Heart left ventricle (tissue), 16 donors: ENCODE results near the gene LRBA. TPM values are rescaled to one million over a fixed set of nuclear protein-coding genes. Genes with fewer than 3 reads are reported as not detected.

Experiments
- ATAC-seq, 4 donors: fragments of 200-7000 bp; cut with Tn5 transposase; one replicate each; pipeline ENCODE4 v1.9.1; 2020 to 2022; ENCODE audit warnings: moderate library complexity in 4 of 4, mild to moderate bottlenecking in 3 of 4, moderate number of reproducible peaks in 1 of 4
- DNase-seq, 5 donors: peaks; one replicate each; pipeline ENCODE4 v3.0.0-alpha.2; 2020
- H3K27ac ChIP-seq, 12 donors: fragments of 200-600 bp; sonication (generic) in 4 of 12; one replicate each; pipeline versions ENCODE4 v1.5.0 to v1.8.0; 2016 to 2022; ENCODE audit warnings: mild to moderate bottlenecking in 2 of 12
- H3K27me3 ChIP-seq, 9 donors: fragments of 200-600 bp; sonication (generic) in 2 of 9; one replicate each; pipeline versions ENCODE4 v1.5.1 to v1.8.0; 2016 to 2022; ENCODE audit warnings: mild to moderate bottlenecking in 3 of 9
- H3K36me3 ChIP-seq, 9 donors: fragments of 200-600 bp; sonication (generic) in 2 of 9; one replicate each; pipeline versions ENCODE4 v1.5.0 to v1.8.0; 2018 to 2022; ENCODE audit warnings: mild to moderate bottlenecking in 2 of 9
- H3K4me1 ChIP-seq, 12 donors: fragments of 200-600 bp; sonication (generic) in 4 of 12; one replicate each; pipeline versions ENCODE4 v1.5.0 to v1.8.0; 2016 to 2022; ENCODE audit warnings: mild to moderate bottlenecking in 3 of 12
- H3K4me3 ChIP-seq, 12 donors: fragments of 200-600 bp; sonication (generic) in 4 of 12; one replicate each; pipeline versions ENCODE4 v1.5.0 to v1.8.0; 2017 to 2022; ENCODE audit warnings: mild to moderate bottlenecking in 9 of 12, moderate library complexity in 4 of 12
- H3K9me3 ChIP-seq, 12 donors: fragments of 200-600 bp; sonication (generic) in 4 of 12; one replicate each; pipeline versions ENCODE4 v1.5.0 to v1.8.0; 2016 to 2022; ENCODE audit warnings: mild to moderate bottlenecking in 1 of 12
- POLR2A ChIP-seq, 2 donors: fragments of 450-650 bp; IDR thresholded peaks; one replicate each; pipeline ENCODE4 v1.6.1; 2017; ENCODE audit warnings: antibody characterized with exemption in 2 of 2, mild to moderate bottlenecking in 2 of 2, moderate library complexity in 2 of 2
- WGBS, 4 donors: extraction: QIAGEN DNeasy Blood & Tissue Kit in 2 of 4; methylation state at CpG; one replicate each; pipeline versions ENCODE4 v1.1.5 to v1.1.7; 2013 to 2018; 5-methylcytosine and 5-hydroxymethylcytosine counted together
- intact Hi-C, 10 donors: fragments of 100-400 bp; cut with DNase I; formaldehyde crosslinking; loops; one replicate each; pipeline versions ENCODE4 v1.11.1 to v1.14.2; 2022
- polyA plus RNA-seq, 2 donors: library from polyadenylated mRNA; stranded (reverse); fragments of 200-250 nt; gene quantifications; one replicate each; pipeline ENCODE4 v1.2.3, GENCODE V29; 2013
- total RNA-seq, 9 donors: library from RNA; depleted of rRNA in 2 of 9; stranded (reverse); fragments of >200 nt in 2 of 9; fragmentation: NEBNext Ultra II Directional in 3 of 9; extraction: Animal tissue kit (Norgen Biotek cat#: 25700) in 3 of 9; gene quantifications; one replicate each; pipeline versions ENCODE4 v1.1.0 to v1.2.4, GENCODE V29; 2016 to 2023
- TF ChIP-seq, protein P1 (sequence below), 12 donors: fragments of 200-600 bp; sonication (generic) in 4 of 12; IDR thresholded peaks; one replicate each; pipeline versions ENCODE4 v1.5.0 to v1.8.0; 2018 to 2022; ENCODE audit warnings: antibody characterized with exemption in 12 of 12, mild to moderate bottlenecking in 5 of 12
- donor health status: ischemic (EF 13 %, LVEDD 7.1; RV severe dilation, severe dysfunction).
- donor health status: healthy with polysubstance abuse.
- donor health status: DM: no; HTN: yes; CAD: no.
- donor health status: DM: no; HTN: no; CAD: no.
- donor health status: ischemic (EF 25% LVEDD 6.9; RV normal size, moderate dysfunction).
- donor health status: ischemic (EF 25% LVEDD 5.7; RV mildly dilated, moderate dysfunction).
- donor health status: healthy.
- donor health status: DM: yes; HTN: yes; CAD: no.
- donor health status: ischemic (EF 35%, LVEDD 5.7; RV mildly dilated, moderate dysfunction).
- donor health status: nonischemic (EF 11% LVEDD 7.7; RV severe dilation, severe dysfunction).
- donor health status: DM: yes; HTN: yes; CAD: no.
- donor health status: PGD.
- donor health status: ischemic (EF 29% LVEDD 5.4; RV normal size, mild dysfunction).
- donor health status: nonischemic (EF 23%, LVEDD 6.1; RV moderate dilation, normal function).

LRBA gene
- total and polyA plus RNA-seq, 11 donors, result 6.5 to 35.1 (median 22.6) TPM

DNA sequence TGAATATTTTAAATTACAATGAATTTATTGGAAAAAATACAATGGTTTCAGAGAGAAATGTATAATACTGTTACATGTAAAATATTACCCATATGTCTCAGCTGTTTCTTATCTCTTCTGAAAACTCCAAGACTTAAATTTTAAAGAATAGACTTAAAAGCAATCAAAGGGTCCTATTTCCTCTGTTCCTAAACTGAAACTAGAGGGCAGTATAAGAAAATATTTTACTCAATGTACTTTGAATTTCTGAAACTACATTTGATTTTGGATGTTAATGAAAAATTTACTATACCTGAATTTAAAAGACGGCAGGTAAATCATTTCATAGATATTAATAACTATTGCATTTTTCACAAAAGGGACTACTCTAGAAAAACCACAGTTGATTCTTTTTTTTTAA, 200.2 kb downstream of the LRBA start:
- Histone ChIP-seq H3K4me3 (no peak overlapping the region), H3K27me3 (no peaks in the 10 kb centered on the region), H3K4me1 (no peaks in the 10 kb centered on the region), H3K27ac (no peak overlapping the region), H3K36me3 (peaks cover 0 to 14% (median 0%) of the 10 kb centered on the region in 9 donors), H3K9me3 (peaks cover 0 to 4% (median 0%) of the 10 kb centered on the region in 12 donors)
- DNase-seq (no peak), ATAC-seq (no peak)
- WGBS, 4 donors, result 97 to 98% (median 98%) methylated on average over 1 of the region's 1 CpG
- intact Hi-C loops, result no loop called here
- TF ChIP-seq POLR2A (IDR thresholded peaks at IDR 0.05), result no peak
- TF ChIP-seq, protein P1, sequence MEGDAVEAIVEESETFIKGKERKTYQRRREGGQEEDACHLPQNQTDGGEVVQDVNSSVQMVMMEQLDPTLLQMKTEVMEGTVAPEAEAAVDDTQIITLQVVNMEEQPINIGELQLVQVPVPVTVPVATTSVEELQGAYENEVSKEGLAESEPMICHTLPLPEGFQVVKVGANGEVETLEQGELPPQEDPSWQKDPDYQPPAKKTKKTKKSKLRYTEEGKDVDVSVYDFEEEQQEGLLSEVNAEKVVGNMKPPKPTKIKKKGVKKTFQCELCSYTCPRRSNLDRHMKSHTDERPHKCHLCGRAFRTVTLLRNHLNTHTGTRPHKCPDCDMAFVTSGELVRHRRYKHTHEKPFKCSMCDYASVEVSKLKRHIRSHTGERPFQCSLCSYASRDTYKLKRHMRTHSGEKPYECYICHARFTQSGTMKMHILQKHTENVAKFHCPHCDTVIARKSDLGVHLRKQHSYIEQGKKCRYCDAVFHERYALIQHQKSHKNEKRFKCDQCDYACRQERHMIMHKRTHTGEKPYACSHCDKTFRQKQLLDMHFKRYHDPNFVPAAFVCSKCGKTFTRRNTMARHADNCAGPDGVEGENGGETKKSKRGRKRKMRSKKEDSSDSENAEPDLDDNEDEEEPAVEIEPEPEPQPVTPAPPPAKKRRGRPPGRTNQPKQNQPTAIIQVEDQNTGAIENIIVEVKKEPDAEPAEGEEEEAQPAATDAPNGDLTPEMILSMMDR (IDR thresholded peaks at IDR 0.05), result no peak

DNA sequence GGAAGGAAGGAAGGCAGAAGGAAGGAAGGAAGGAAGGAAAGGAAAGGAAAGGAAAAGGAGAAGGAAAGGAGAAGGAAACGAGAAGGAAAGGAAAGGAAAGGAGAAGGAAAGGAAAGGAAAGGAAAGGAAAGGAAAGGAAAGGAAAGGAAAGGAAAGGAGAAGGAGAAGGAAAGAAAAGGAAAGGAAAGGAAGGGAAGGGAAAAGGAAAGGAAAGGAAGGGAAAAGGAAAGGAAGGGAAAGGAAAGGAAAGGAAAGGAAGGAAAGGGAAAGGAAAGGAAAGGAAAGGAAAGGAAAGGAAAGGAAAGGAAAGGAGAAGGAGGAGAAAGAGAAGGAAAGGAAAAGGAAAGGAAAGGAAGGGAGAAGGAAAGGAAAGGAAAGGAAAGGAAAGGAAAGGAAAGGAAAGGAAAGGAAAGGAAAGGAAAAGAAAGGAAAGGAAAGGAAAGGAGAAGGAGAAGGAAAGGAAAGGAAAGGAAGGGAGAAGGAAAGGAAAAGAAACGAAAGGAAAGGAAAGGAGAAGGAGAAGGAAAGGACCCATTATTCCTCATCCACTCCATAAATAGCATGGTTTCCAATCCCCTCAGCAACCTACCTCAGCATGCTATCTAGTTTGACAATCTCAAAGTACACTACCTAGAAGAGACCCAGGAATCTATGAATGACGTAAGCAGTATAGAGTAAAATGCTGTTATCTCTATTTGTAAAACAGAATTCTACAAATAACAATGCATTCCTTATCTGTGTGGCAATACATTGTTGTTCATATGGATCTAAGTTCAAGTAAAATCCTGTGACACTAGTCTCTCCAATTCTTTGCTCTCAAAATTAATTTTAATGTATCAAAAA, 209.7 kb downstream of the LRBA start:
- no peak overlapping the region for H3K4me3 ChIP-seq
- intact Hi-C loops, result no loop called here
- no peaks in the 10 kb centered on the region for H3K9me3 ChIP-seq
- TF ChIP-seq, protein P1 (IDR thresholded peaks at IDR 0.05), result no peak
- no peak for TF ChIP-seq POLR2A (IDR thresholded peaks at IDR 0.05)
- H3K27ac ChIP-seq, result no peak overlapping the region
- H3K36me3 ChIP-seq, result peaks cover 0 to 18% (median 3%) of the 10 kb centered on the region in 9 donors
- H3K27me3 ChIP-seq, result no peaks in the 10 kb centered on the region
- H3K4me1 ChIP-seq, result no peaks in the 10 kb centered on the region
- DNase-seq, result no peak
- ATAC-seq, result no peak
- WGBS, 4 donors, result 89 to 96% (median 92%) methylated on average over 3 of the region's 3 CpGs

DNA sequence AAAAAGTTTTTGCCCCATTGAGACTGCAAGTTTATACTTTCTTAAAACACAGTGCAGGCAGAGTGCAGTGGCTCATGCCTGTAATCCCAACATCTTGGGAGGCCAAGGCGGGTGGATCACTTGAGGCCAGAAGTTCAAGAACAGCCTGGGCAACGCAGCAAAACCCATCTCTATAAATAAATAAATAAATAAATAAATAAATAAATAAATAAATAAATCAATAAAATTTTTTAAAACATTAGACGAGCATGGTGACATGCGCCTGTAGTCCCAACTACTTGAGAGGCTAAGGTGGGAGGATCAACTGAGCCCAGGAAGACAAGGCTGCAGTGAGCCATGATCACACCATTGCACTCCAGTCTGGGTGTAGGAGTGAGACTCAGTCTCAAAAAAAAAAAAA, 213.3 kb downstream of the LRBA start:
- WGBS, 4 donors, result 95 to 99% (median 98%) methylated on average over 4 of the region's 4 CpGs
- Histone ChIP-seq H3K4me3 (no peak overlapping the region), H3K36me3 (peaks cover 0 to 10% (median 3%) of the 10 kb centered on the region in 9 donors), H3K9me3 (no peaks in the 10 kb centered on the region), H3K27ac (no peak overlapping the region), H3K27me3 (no peaks in the 10 kb centered on the region), H3K4me1 (no peaks in the 10 kb centered on the region)
- ATAC-seq (no peak), DNase-seq (no peak)
- intact Hi-C loops, result no loop called here
- TF ChIP-seq, protein P1 (IDR thresholded peaks at IDR 0.05), result no peak
- no peak for TF ChIP-seq POLR2A (IDR thresholded peaks at IDR 0.05)

DNA sequence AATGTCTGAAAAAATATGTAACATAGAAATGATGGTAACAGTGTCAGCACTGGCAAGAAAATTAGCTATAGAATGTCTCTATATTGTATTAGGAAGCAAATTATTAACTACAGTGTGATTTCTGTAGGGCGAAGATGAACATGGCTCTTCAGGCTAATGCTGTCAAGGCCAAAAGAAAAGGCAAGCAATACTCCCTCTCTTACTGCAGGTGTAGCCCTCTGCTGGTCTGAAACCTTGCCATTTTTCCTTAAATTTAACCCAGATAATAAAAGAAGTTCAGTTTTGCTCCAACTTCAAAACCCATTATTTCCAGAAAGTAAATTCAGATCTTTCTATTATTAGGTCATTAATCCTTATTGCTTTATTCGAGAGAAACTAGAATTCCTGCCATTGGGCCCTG, 215.9 kb downstream of the LRBA start:
- Histone ChIP-seq H3K27ac (no peak overlapping the region), H3K36me3 (peaks cover 0 to 3% (median 0%) of the 10 kb centered on the region in 9 donors), H3K9me3 (no peaks in the 10 kb centered on the region), H3K4me1 (no peaks in the 10 kb centered on the region), H3K4me3 (no peak overlapping the region), H3K27me3 (no peaks in the 10 kb centered on the region)
- no peak for DNase-seq
- WGBS, 4 donors, result 96 to 98% (median 98%) methylated on average over 2 of the region's 2 CpGs
- no peak for ATAC-seq
- no peak for TF ChIP-seq POLR2A (IDR thresholded peaks at IDR 0.05)
- TF ChIP-seq, protein P1 (IDR thresholded peaks at IDR 0.05), result no peak
- intact Hi-C loops, result no loop called here
